ENCODE measurements around the gene CHMP4A.

- TF ChIP-seq, protein P1, sequence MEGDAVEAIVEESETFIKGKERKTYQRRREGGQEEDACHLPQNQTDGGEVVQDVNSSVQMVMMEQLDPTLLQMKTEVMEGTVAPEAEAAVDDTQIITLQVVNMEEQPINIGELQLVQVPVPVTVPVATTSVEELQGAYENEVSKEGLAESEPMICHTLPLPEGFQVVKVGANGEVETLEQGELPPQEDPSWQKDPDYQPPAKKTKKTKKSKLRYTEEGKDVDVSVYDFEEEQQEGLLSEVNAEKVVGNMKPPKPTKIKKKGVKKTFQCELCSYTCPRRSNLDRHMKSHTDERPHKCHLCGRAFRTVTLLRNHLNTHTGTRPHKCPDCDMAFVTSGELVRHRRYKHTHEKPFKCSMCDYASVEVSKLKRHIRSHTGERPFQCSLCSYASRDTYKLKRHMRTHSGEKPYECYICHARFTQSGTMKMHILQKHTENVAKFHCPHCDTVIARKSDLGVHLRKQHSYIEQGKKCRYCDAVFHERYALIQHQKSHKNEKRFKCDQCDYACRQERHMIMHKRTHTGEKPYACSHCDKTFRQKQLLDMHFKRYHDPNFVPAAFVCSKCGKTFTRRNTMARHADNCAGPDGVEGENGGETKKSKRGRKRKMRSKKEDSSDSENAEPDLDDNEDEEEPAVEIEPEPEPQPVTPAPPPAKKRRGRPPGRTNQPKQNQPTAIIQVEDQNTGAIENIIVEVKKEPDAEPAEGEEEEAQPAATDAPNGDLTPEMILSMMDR (IDR thresholded peaks at IDR 0.05): no peak
- TF ChIP-seq EP300 (IDR thresholded peaks at IDR 0.05): no peak
These were observed 14.3 kb downstream of the CHMP4A start for GRCh38 chr14:24198814-24199524.

Measured in gastroesophageal sphincter (tissue), 3 donors.